GM13977 (cell line): ENCODE data around the gene GDF3.
A peak's percentile ranks its signal among the peaks of the same experiment; 100 is the strongest.

Experiments
- DNase-seq: peaks from one replicate; pipeline ENCODE4 v3.0.0; 2012; ENCODE audit warnings: low spot score
- CTCF ChIP-seq: IDR thresholded peaks from 2 replicates; pipeline ENCODE4 v1.5.1; 2012; ENCODE audit warnings: mild to moderate bottlenecking, control low read depth; ENCODE audit not compliant: insufficient read depth; ENCODE audit errors: extremely low read depth, missing control alignments
- in situ Hi-C: fragments of 300-500 bp; cut with MboI; formaldehyde crosslinking; loops from one replicate; pipeline ENCODE4 v1.12.0; 2022; ENCODE audit warnings: low sequenced_read_pairs, low pct_unique_long_range_greater_than_20kb, mixed read lengths, inconsistent platforms; ENCODE audit not compliant: unreplicated experiment

GDF3 gene

GRCh38 chr12:7668171-7668570 is 27.4 kb downstream of the GDF3 start:
- in situ Hi-C loops, result no loop called here
- no peak for DNase-seq
- no peak for TF ChIP-seq CTCF

- peak; percentile 10 for TF ChIP-seq CTCF
- in situ Hi-C loops, result no loop called here
- DNase-seq, result no peak
Measured at GRCh38 chr12:7667125-7667524, 28.4 kb downstream of the GDF3 start.

DNA sequence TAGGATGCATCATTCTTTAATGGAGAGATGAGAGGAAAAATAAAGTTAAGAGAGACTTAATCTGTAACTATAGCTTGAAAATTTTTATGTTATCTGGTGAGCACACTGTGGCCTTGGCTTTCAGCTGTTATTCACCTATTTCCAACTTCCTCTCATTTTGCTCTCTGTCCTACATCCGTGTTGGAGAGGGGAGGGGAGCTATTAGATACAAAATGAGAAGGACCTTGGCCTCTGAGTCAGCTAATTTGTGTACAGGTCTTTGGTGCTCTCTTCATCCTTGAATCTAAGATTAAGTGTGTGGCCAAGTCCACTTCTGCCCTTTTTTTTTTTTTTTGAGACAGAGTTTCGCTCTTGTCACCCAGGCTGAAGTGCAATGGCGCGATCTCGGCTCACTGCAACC is 29.0 kb downstream of the GDF3 start:
- in situ Hi-C loops, result no loop called here
- no peak for TF ChIP-seq CTCF
- DNase-seq, result no peak

DNA sequence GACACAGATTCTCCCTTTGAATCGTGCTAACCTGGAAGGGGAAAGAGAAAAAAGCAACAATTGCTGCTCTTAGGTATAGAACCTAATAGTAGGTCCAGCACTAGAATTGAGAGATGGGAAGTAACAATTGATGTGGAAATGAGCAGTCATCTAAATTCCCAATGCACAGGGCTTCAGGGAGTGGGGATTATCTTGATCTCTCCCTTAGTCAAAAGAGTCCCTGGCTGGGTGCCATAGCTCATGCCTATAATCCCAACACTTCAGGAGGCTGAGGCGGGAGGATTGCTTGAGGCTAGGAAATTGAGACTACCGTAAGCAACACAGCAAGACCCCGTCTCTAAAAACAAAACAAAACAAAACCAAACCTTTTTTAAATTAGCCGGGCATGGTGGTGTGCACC is 33.8 kb downstream of the GDF3 start:
- no peak for DNase-seq
- TF ChIP-seq CTCF, result no peak
- in situ Hi-C loops, result no loop called here

DNA sequence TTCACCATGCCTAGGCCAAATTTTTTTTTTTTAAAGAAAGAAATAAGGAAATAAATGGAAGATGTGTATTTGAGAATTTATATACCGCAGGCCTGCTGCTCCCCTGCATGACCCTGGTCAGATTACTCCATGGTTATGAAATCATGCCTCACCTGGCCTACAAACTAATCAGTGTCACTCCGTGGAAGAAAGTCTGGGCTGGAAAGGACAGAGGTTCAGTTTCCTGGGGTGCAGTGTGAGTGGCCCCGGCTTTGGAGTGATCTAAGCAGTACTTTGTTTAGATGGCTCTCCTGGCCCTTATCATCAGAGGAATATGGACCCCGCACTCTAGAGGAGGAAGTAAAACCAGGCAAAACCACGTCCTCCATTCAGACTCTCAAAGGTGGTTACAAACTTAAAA is 39.5 kb downstream of the GDF3 start:
- in situ Hi-C loops, result no loop called here
- no peak for DNase-seq
- no peak for TF ChIP-seq CTCF

- in situ Hi-C loops, result no loop called here
- DNase-seq, result no peak
- no peak for TF ChIP-seq CTCF
Measured at GRCh38 chr12:7650091-7650490, 45.5 kb downstream of the GDF3 start.

- in situ Hi-C loops, result no loop called here
- DNase-seq, result no peak
- no peak for TF ChIP-seq CTCF
Measured at GRCh38 chr12:7647071-7647470, 48.5 kb downstream of the GDF3 start.
